GM12878 (cell line): Measurements from ENCODE around the gene IL16. TPM values are rescaled to one million over a fixed set of nuclear protein-coding genes. Genes with fewer than 3 reads are reported as not detected.

ENCODE experiments used
- ATAC-seq: fragments of 200-7000 bp; cut with Tn5 transposase; 3 replicates; pipeline ENCODE4 v1.9.1; 2020; ENCODE audit warnings: mild to moderate bottlenecking, moderate library complexity
- BruUV-seq: library from RNA; stranded (reverse); fragments of 400-500 nt; replicated peaks from 2 replicates; lab custom pipeline; 2021; lab: Mats Ljungman, UMichigan
- CTCF ChIA-PET: fragments of 300-600 bp; sonication (Branson Sonifier 250); formaldehyde crosslinking; extraction: SDS; loops from one replicate; lab custom pipeline; 2021; ENCODE audit warnings: inconsistent platforms; lab: Yijun Ruan, JAX
- POLR2A ChIA-PET: fragments of 350-600 bp; formaldehyde crosslinking; extraction: SDS; loops from one replicate; lab custom pipeline; 2021; ENCODE audit warnings: inconsistent platforms; lab: Charles Lee
- RAD21 ChIA-PET: fragments of 300-600 bp; sonication (Branson Sonifier 250); formaldehyde crosslinking; loops from one replicate; lab custom pipeline; 2023; ENCODE audit warnings: antibody characterized with exemption; ENCODE audit not compliant: unreplicated experiment; lab: Charles Lee
- SMC1A ChIA-PET: fragments of 300-600 bp; sonication (Branson Sonifier 250); formaldehyde crosslinking; loops from one replicate; lab custom pipeline; 2023; ENCODE audit not compliant: unreplicated experiment, uncharacterized antibody; lab: Charles Lee
- DNase-seq: peaks from one replicate; pipeline ENCODE4 v3.0.0-alpha.2; 2011; ENCODE audit warnings: low read depth, low spot score
- FAIRE-seq: peaks from 3 replicates; lab custom pipeline; 2011; peaks lifted over from hg19 to GRCh38; lab: Jason Lieb, UNC
- H2AFZ ChIP-seq: 2 replicates; pipeline ENCODE4 v1.6.0; 2011; ENCODE audit warnings: low read depth, low read length, control low read depth; ENCODE audit not compliant: control insufficient read depth
- H3K27ac ChIP-seq: 2 replicates; pipeline ENCODE4 v1.5.1; 2011; ENCODE audit warnings: control low read depth; ENCODE audit not compliant: control insufficient read depth, insufficient read depth
- H3K27me3 ChIP-seq, 2 experiments: replicated peaks in 1 of 2; 2 replicates each; pipeline versions ENCODE4 v1.6.0 to v1.6.1; 2011; ENCODE audit warnings: low read length in 1 of 2; ENCODE audit not compliant: control insufficient read depth in 2 of 2, insufficient read depth in 2 of 2
- H3K36me3 ChIP-seq, 2 experiments: 2 replicates each; pipeline ENCODE4 v1.5.1; 2011; ENCODE audit warnings: low read length in 1 of 2; ENCODE audit not compliant: control insufficient read depth in 2 of 2, insufficient read depth in 2 of 2
- H3K4me1 ChIP-seq: 2 replicates; pipeline ENCODE4 v1.6.1; 2011; ENCODE audit warnings: mild to moderate bottlenecking, low read length, moderate library complexity, mixed read lengths; ENCODE audit not compliant: control insufficient read depth, insufficient read depth
- H3K4me2 ChIP-seq: 2 replicates; pipeline ENCODE4 v1.6.0; 2011; ENCODE audit warnings: control low read depth; ENCODE audit not compliant: control insufficient read depth, insufficient read depth
- H3K4me3 ChIP-seq: fragments of 200-600 bp; sonication (generic); 2 replicates; pipeline ENCODE4 v1.5.1; 2016
- H3K79me2 ChIP-seq: 2 replicates; pipeline ENCODE4 v1.6.0; 2011; ENCODE audit warnings: low read length; ENCODE audit not compliant: control insufficient read depth, insufficient read depth
- H3K9ac ChIP-seq: 2 replicates; pipeline ENCODE4 v1.8.0; 2011; ENCODE audit warnings: low read length, control low read depth, mixed read lengths; ENCODE audit not compliant: control insufficient read depth, insufficient read depth
- H3K9me3 ChIP-seq: replicated peaks from 3 replicates; pipeline ENCODE4 v1.5.1; 2011; ENCODE audit warnings: mild to moderate bottlenecking, low read length; ENCODE audit not compliant: control insufficient read depth, insufficient read depth
- H4K20me1 ChIP-seq: 2 replicates; pipeline ENCODE4 v1.6.0; 2011; ENCODE audit not compliant: control insufficient read depth, insufficient read depth
- ATF2 ChIP-seq: IDR thresholded peaks from 2 replicates; pipeline ENCODE4 v1.6.1; 2012; ENCODE audit warnings: low read length, inconsistent platforms
- BRCA1 ChIP-seq: IDR thresholded peaks from 2 replicates; pipeline ENCODE4 v1.6.1; 2011; ENCODE audit warnings: low read depth, low read length, improper control_type of control experiment
- CHD2 ChIP-seq: IDR thresholded peaks from 2 replicates; pipeline ENCODE4 v1.6.1; 2011; ENCODE audit warnings: low read depth, low read length, improper control_type of control experiment, borderline replicate concordance
- CHD4 ChIP-seq: fragments of 200-600 bp; sonication (generic); IDR thresholded peaks from 2 replicates; pipeline ENCODE4 v1.6.1; 2016; ENCODE audit warnings: mild to moderate bottlenecking
- EED ChIP-seq: sonication (generic); IDR thresholded peaks from 2 replicates; pipeline ENCODE4 v1.6.1; 2016; ENCODE audit warnings: antibody characterized with exemption, low read depth
- ETV6 ChIP-seq, 2 experiments: fragments of 450-650 bp in 1 of 2; IDR thresholded peaks in 1 of 2; conservative IDR thresholded peaks in 1 of 2; 2 replicates each; pipeline ENCODE4 v1.6.1; 2014; ENCODE audit warnings: antibody characterized with exemption in 1 of 2, borderline replicate concordance in 1 of 2, low read depth in 1 of 2, mild to moderate bottlenecking in 1 of 2, moderate library complexity in 1 of 2
- PAX5 ChIP-seq: IDR thresholded peaks from 2 replicates; pipeline ENCODE4 v1.6.1; 2011; ENCODE audit warnings: low read depth, low read length, borderline replicate concordance
- RAD51 ChIP-seq: fragments of 450-650 bp; IDR thresholded peaks from 2 replicates; pipeline ENCODE4 v1.6.1; 2016; ENCODE audit warnings: moderate library complexity, mild to moderate bottlenecking, inconsistent platforms
- RUNX3 ChIP-seq: IDR thresholded peaks from 2 replicates; pipeline ENCODE4 v1.6.1; 2012; ENCODE audit warnings: low read length, inconsistent platforms
- SUZ12 ChIP-seq: fragments of 200-600 bp; sonication (generic); IDR thresholded peaks from one replicate; pipeline ENCODE4 v1.6.1; 2018; ENCODE audit warnings: antibody characterized with exemption, mild to moderate bottlenecking; ENCODE audit not compliant: unreplicated experiment
- WRNIP1 ChIP-seq: IDR thresholded peaks from 2 replicates; pipeline ENCODE4 v1.6.1; 2011; ENCODE audit warnings: low read depth, low read length, improper control_type of control experiment, borderline replicate concordance
- ZBTB11 ChIP-seq: fragments of 450-650 bp; formaldehyde crosslinking; IDR thresholded peaks from 2 replicates; pipeline ENCODE4 v1.5.0; 2022; ENCODE audit warnings: mild to moderate bottlenecking, missing genetic modification characterization
- ZSCAN29 ChIP-seq: fragments of 450-650 bp; IDR thresholded peaks from 2 replicates; pipeline ENCODE4 v1.6.1; 2017; ENCODE audit warnings: mild to moderate bottlenecking, moderate library complexity
- WGBS: methylation state at CpG from one replicate; pipeline ENCODE4 v1.1.6; 2016; ENCODE audit warnings: low lambda C conversion rate; ENCODE audit not compliant: insufficient replicate concordance, insufficient coverage; ENCODE audit errors: missing lambda C conversion rate; 5-methylcytosine and 5-hydroxymethylcytosine counted together
- in situ Hi-C: fragments of 300-500 bp; cut with MboI; formaldehyde crosslinking; loops from 9 replicates; pipeline ENCODE4 v1.14.3; 2018; ENCODE audit warnings: mixed read lengths
- intact Hi-C: fragments of 100-400 bp; cut with micrococcal nuclease; formaldehyde crosslinking; loops from one replicate; pipeline ENCODE4 v1.14.2; 2022; ENCODE audit not compliant: unreplicated experiment
- polyA plus RNA-seq, 11 experiments: library from polyadenylated mRNA; depleted of rRNA in 4 of 11; unstranded in 6 of 11; stranded (reverse) in 5 of 11; fragments of >200 nt; fragmentation: Nextera tagmentation in 4 of 11; fragmentation: Illumina TruSeq in 1 of 11; extraction: Ambion mirVana in 4 of 11; extraction: Trizol in 1 of 11; gene quantifications; 1 replicate in 1 of 11; 2 replicates in 10 of 11; pipeline versions ENCODE4 v1.2.1 to v1.2.3, GENCODE V29; 2011 to 2016; ENCODE audit warnings: inconsistent platforms in 2 of 11, missing spikeins in 2 of 11, low read depth in 1 of 11
- total RNA-seq, 4 experiments: library from RNA; depleted of rRNA in 3 of 4; stranded (reverse); fragments of >200 nt in 3 of 4; fragmentation: Illumina TruSeq in 1 of 4; extraction: Trizol in 1 of 4; gene quantifications; 2 replicates each; pipeline versions ENCODE4 v1.2.1 to v1.2.3, GENCODE V29; 2013 to 2021
- TF ChIP-seq, protein P1 (sequence below): fragments of 450-650 bp; IDR thresholded peaks from 2 replicates; pipeline ENCODE4 v1.6.1; 2018; ENCODE audit warnings: borderline replicate concordance, mild to moderate bottlenecking; ENCODE audit not compliant: partially characterized antibody

IL16 gene
- total and polyA plus RNA-seq, 10 of the 15 experiments (the other 5 are each of a cell fraction or from before 2014, with no cell fraction given) = 21.7 to 206 (median 44.5) TPM

- SMC1A ChIA-PET = no interaction called here
- BruUV-seq = no TSS peak
- no peak overlapping the region for H3K4me2 ChIP-seq
These were observed 61.8 kb downstream of the IL16 start for GRCh38 chr15:81258455-81258854.

More at GRCh38 chr15:81258455-81258854, 61.8 kb downstream of the IL16 start:
- 86% methylated on average over 8 of the region's 8 CpGs for WGBS
- H3K27me3 ChIP-seq = peaks cover 3 to 4% of the 10 kb centered on the region in 2 experiments; a peak in 2 of 4 replicates
- no peak for ATAC-seq
- H3K79me2 ChIP-seq = no peaks in the 10 kb centered on the region
- H3K27ac ChIP-seq = no peak overlapping the region
- CTCF ChIA-PET = interaction anchor here (1.2 to 6.6 kb wide), 3 partner anchors 8 to 153 kb away, joined by 3 to 41 read pairs (median 4); no protein-coding TSS in a partner anchor
- no peaks in the 10 kb centered on the region for H3K9me3 ChIP-seq
- H3K4me1 ChIP-seq = no peaks in the 10 kb centered on the region
- TF ChIP-seq PAX5 (no peak), ZSCAN29 (no peak), CHD4 (no peak), WRNIP1 (no peak), SUZ12 (no peak), RAD51 (no peak), RUNX3 (no peak), ZBTB11 (no peak), CHD2 (no peak), ATF2 (no peak), ETV6 (conservative IDR thresholded peaks at IDR 0.05 in 1 of 2, IDR thresholded peaks at IDR 0.05 in 1 of 2; ENCODE audit: borderline replicate concordance in 1 of 2, low read depth in 1 of 2) (no peak), EED (no peak), BRCA1 (no peak)
- TF ChIP-seq, protein P1, sequence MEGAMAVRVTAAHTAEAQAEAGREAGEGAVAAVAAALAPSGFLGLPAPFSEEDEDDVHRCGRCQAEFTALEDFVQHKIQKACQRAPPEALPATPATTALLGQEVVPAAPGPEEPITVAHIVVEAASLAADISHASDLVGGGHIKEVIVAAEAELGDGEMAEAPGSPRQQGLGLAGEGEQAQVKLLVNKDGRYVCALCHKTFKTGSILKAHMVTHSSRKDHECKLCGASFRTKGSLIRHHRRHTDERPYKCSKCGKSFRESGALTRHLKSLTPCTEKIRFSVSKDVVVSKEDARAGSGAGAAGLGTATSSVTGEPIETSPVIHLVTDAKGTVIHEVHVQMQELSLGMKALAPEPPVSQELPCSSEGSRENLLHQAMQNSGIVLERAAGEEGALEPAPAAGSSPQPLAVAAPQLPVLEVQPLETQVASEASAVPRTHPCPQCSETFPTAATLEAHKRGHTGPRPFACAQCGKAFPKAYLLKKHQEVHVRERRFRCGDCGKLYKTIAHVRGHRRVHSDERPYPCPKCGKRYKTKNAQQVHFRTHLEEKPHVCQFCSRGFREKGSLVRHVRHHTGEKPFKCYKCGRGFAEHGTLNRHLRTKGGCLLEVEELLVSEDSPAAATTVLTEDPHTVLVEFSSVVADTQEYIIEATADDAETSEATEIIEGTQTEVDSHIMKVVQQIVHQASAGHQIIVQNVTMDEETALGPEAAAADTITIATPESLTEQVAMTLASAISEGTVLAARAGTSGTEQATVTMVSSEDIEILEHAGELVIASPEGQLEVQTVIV = no peak
- TF ChIP-seq, all 136 proteins: peak for 0
- Histone ChIP-seq H3K9ac (no peak overlapping the region), H4K20me1 (no peaks in the 10 kb centered on the region), H3K36me3 (no peaks in the 10 kb centered on the region), H2AFZ (no peak overlapping the region), H3K4me3 (no peak overlapping the region)
- intact Hi-C loops = no loop called here
- RAD21 ChIA-PET = no interaction called here
- POLR2A ChIA-PET = no interaction called here
- in situ Hi-C loops = no loop called here
- DNase-seq (no peak), FAIRE-seq (no peak)
